NCI-H510A (cell line): ENCODE data around the gene SCP2.

Experiments used
- DNase-seq: peaks from one replicate; lab custom pipeline; 2025; lab: John Stamatoyannopoulos, UW

SCP2 gene

DNA sequence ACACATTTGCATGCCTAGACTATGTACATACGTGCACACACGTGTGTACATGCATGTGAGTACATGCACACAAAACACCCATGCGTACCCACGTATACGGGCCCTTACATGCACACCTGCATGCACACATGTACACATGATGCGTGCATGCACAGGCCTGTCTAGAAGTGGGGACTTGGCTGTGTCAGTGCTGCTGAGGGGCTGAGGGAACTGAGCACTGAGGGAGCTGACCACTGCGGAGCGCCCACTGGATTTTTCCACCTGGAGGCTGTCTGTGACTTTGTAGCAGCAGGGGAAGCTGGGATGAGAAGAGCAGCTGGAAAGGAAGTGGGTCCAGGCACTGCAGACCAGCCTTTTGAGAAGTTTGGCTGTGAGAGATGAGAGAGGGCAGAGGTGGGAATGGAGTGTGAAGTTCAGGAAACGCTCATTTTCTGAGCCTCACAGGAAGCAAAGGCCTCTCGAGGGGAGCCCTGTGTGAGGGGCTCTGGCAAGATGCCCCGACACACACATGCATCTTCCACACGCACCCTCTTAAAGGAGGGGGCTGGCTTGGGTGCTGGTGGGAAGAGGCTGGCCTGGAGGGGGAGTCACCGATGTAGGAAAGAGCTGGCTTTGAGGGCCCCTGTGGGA, 155.9 kb downstream of the SCP2 start:
- DNase-seq: no peak

DNA sequence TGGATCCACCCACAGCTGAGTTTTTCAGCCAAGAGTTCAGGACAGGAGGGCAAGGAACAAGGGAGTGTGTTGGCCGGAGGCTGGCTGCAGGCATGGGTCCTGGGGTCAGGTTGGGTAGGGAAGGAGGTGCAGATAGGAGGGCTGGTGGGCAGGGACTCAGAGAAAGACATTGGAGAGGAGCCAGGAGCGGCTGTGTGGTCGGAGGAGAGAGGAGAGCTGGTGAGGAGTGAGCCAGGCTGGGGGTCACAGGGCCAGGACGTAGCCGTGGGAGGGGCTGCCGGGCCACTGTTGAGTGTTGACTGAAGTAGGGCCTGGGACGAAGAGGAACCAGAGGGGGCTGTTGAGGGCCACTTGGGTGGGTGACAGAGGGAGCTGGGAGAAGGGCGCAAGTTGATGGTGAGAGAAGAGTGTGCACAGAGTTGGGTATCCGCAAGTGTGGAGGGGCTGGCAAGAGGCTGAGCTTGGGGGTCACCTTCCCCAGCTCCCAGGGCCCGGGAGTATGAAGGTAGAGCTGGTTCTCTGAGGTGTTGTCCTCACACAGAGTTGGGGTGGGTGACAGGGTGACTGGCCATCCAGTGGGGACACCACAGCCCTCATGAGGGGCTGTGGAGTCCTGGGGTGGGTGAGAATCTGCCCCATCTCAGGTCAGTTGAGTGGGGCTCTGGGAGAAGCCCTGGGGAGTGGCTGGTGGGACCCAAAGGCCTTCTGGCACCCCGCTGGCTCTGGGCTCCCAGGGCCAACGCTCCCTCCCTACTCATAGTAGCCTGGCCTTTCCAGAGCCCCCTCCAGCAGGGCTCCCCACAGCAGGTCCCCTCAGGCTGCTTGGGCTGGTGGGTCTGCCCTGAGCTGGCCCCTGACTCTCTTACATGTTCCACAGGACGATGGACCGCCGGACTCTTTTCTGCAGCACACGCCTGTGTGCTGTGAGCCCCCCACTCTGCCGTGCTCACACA, 156.8 kb downstream of the SCP2 start:
- DNase-seq: no peak

DNA sequence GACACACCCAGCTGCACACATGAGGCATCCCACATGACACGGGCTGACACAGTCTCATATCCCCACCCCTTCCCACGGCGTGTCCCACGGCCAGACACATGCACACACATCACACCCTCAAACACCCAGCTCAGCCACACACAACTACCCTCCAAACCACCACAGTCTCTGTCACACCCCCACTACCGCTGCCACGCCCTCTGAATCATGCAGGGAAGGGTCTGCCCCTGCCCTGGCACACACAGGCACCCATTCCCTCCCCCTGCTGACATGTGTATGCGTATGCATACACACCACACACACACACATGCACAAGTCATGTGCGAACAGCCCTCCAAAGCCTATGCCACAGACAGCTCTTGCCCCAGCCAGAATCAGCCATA, 157.5 kb downstream of the SCP2 start:
- DNase-seq: no peak

DNA sequence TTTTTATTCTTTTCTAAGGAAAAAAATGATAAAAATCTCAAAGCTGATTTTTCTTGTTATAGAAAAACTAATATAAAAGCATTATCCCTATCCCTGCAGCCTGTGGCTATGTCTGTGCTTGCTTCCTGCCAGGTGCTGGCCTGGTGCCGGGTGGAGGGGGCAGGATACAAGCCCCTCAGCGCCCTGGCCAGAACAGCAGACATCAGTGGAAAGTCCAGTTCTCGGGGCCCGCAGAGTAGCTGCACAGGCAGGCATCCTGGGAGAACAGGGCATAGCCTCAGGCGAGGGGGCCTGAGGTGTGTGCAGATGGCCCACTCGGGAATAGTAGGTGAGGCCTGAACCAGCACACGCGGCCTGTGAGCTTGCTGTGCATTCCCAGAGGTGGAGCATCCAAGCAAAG, 158.3 kb downstream of the SCP2 start:
- DNase-seq: no peak

DNA sequence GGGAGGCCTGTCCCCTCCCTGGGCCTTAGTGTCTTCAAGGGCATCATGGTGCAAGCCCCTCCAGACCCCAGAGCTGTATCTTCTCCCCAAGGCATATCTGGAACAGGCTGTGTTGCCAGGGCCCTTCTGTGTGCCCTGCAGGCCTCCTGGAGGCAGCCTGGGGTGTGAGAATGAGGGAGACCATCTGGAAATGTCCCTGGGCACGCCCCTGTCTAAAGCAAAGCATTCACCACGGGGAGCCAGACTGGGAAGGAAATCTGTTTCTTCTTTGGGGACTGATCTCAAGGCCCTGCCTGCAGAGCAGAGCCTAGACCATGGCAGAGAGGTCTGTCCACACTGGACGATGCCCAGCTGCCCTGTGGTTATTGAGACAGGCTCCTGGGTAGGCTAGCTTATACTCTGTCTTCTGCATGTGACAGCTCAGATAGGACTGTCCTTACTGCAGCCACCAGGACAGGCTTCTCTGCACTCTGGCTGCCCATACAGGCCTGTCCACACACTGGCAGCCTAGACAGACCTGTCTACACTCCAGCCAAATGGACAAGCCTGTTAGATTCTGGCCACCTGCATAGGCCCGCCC, 159.5 kb downstream of the SCP2 start:
- DNase-seq: no peak

DNA sequence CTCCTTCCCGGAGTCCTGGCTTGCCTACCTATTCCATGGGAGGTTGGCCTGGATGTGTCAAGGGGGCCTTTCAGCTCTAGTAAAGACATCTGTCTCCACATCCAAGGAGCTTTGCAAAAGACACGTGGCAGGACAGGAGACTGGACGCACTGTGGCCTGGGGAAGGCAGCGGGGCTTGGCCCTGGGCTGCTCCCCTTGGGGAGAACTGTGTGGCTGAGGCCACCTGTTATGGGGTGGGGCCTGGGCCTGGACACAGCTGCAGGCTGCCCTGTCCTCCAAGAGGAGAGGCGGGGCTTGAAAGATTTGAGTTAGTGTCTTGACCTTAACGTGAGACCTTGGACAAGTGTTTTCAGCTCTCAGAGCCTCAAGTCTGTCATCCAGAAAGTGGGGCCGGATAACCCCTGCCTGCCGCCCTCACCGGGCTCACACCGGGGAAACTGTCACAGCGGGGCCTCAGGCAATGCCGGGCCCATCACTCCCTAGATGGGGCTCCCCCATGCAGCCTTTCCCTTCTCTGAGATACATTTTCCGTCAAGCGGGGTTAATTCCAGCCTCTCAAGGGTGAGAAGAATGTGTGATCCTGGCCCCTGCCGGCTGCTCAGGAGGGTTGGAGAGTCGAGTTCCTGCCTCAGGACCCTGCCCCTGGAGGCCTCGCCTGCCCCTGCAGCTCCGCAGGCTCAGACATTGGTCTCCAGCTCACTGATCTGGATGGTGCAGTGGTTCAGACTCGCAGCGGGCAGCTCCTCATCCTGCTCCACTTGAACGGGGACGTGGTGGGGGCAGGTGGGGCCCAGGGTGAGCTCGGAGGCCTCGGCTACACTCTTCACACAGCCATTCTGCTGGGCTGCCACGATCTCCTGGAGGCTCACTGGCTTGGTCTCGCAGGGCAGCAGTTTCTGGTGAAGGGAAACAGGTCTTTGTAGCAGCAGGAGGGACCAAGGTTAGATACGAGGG, 160.5 kb downstream of the SCP2 start:
- DNase-seq: no peak

DNA sequence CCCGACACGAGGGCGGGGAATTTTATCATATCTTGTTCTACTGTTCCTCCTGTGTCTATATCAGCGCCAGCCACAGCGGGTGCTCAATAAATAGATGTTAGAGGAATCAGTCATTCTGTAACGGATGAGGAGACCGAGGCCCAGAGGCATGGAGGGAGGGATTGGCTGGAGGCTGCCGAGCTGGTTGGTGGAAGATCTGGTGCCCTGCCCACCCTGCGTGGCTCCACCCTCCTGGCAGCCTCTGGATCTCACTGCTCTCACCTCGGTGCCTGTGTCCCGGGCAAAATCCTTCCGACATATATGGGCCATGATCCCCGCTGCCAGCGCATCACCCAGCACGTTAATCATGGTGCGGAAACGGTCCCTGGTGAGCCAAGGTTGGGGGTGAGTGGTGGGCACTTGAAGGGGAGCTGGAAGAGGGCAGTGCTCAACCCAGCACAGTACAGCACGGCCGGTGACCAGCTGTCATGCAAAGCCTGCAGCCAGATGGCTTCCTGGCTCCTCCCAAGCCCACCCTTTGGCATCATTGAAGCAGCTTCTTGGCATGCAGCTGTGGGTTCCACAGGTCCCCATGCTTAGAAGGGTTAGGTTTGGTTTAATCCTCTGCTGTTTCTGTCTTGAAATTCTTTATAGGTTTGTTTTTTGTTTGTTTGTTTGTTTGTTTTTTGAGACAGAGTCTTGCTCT, 161.7 kb downstream of the SCP2 start:
- DNase-seq: no peak

DNA sequence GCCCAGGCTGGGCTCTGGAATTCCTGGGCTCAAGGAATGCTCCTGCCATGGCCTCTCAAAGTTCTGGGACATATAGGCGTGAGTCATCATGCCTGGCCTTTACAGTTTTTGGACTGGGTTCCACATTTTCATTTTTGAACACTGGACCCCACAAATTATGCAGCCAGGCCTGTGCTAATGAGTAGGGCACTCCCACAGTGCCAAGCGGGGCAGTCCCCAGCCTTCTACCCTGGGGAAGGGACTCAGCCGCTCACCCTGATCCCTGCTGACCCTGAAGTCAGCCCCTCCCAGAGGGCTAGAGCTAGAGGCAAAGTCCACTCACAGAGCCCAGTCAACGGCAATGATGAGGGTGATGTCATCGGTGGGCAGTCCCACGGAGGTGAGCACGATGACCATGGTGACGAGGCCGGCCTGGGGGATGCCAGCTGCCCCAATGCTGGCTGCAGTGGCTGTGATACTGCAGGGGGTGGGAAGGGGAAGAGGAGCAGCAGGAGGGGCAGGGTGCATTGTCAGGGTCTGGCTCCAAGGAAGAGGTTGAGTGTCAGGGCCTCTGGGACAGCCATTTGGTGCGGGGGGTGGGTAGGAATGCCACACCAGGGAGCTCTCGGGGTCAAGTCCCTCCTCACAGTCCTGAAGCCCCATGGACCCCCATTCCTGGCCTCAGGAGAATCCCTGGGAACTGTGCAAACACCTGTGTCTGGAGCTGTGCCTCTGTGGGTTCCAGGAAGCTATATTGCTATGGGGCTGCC, 162.6 kb downstream of the SCP2 start:
- no peak for DNase-seq

DNA sequence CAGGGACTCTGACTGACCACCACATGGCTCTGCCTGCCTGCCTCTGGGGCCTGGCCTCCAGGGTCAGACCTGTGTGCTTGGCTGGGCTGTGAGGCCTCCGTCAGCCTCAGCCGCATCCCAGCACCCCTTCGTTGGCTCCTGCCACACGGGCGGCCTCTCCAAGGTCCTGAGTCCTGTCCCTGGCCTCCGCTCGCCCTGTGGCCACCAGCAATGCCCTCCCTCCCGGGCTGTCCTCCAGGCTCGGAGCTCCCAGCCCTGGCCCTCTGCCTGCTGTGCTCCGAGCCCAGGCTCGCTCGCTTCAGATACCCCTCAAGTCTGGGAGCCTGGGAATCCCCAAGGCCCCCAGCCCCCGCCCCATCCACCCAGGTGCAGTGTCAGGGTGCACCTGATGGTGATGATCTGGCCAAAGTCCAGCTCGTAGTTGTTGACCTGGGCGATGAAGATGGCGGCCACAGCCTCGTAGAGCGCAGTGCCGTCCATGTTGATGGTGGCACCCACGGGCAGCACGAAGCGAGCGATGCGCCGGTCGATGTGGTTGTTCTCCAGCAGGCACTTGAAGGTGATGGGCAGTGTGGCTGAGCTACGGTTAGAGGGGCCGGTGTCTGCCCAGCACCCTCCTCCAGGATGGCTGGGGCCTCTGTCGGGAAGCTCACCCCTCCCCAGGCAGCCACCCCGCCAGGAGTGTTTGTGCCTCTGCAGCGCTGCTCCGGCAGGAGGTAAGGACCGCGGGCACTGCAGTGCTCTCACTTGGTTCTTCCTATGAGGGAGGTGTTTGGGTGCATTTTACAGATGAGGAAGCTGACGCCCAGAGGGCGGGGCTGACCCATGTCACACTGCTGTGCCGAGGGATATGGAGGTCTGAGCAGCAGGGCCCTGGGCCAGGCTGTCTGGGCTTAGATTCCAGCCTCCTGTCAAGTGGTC, 163.4 kb downstream of the SCP2 start:
- no peak for DNase-seq

DNA sequence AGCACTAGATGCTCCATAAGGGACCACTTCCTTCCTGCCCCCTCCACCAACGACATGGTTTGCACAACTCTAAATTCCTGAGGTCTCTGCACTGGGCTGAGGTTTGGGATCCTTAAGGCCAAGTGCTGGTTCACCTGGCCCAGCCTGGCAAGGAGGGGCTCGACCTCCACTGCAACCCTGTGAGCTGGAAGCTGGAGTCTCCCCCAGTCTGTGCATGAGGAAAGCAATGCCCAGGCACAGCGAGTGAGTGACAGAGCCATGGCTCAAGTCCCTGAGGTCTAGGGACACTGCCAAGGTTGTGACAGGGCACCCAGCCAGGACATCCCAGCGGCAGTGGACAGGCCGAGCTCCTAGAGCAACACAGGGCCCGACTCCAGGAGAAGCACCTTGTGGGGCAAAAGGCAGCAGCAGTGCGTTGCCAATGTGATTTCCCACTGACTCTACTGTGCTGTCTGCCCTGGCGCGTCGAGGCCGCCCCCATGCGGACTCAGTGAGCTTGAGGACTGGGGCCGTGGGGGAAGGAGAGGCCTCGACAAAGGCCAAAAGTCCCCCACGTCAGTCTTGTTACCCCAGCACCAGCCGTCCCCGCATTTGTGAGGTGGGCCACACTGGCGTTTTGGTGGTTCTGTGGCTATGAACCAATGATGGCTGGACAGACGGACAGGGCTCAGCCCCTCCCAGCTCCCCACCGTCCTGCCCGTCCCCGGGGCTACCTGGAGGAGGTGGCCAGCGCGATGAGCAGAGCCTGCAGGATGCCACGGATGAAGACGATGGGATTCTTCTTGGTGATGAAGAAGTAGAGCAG, 165.0 kb downstream of the SCP2 start:
- no peak for DNase-seq

DNA sequence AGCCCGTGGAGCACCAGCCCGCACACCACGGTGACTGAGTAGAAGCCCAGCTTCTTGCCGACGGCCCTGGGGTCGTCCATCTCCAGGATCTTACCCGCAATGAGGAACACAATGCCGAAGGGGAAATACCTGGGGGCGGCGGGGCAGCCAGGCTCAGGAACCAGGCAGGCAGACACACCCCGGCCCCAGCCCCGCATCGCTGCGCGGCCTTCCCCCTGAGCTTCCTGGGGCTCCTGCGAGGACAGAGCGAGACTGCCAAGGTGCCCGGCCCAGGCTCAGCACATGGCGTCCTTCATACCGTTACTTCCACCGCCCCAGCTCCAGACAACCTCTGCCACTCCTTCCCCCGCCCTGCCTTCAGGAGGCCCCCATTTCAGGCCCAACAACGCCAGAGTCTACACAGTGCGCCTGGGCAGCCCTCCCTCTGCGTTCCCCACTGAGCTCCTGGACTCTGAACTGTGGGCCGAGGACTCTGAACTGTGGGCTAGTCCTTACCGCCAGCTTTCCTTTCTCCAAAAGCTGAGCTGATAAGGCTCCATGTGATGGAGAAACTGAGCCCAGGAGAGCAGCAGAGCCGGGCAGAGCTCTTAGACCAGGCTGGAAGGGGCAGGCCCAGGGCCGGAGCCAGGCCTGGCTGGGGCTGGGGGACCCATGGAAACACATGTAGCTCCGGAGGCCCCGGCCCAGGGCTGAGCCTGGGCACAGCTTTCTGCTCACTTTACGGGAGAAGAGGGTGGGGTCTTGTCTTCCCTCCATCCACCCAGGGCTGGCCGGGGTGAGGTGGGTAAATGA, 165.8 kb downstream of the SCP2 start:
- DNase-seq: no peak

DNA sequence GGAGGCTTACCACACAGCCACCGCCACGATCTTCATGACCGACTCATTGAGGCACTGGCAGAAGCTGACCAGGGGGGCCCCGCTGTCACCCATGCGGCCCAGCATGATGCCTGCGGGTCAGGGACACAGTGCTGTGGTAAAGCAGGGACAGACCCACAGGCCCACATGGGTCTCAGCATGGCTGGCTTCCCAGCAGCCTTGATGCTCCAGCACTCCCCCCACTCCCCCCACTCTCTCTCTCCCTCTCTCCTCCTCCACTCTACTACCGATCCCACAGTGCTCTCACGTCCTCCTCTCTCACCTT, 166.3 kb downstream of the SCP2 start:
- no peak for DNase-seq

DNA sequence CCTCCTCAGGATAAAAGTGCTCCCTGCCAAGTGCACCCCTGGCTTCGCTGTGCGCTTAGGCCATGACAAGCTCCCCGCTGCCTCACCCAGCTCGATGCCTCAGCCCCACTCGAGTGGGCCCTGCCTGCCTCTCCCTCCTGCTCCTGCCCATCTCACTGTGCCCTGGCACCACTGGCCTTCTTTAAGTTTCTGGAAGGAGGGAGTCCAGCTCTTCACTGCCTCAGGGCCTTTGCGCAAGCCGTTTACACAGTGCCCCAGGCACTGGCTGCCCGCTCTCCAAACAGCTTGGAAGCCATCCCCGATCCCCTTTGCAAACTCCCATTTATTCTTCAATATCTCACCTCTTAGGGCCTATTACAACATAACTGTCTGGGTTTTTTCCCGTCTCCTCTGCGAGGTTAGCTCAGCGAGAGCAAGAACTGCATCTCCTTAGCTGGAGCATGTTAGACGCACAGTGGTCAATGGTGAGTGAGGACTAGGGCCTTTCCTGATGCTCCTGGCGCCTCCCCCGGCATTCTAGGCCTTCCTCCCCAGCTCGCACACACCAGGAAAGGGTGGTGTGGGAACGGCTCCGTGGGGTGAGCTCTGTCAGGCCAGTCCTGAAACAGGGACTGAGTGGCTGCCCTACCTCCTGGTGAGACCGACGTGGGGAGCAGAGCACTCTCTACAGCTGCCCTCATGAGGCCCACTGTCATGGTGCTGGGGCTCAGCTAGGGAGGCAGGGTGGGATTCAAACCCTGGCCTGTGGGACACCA, 166.9 kb downstream of the SCP2 start:
- no peak for DNase-seq

DNA sequence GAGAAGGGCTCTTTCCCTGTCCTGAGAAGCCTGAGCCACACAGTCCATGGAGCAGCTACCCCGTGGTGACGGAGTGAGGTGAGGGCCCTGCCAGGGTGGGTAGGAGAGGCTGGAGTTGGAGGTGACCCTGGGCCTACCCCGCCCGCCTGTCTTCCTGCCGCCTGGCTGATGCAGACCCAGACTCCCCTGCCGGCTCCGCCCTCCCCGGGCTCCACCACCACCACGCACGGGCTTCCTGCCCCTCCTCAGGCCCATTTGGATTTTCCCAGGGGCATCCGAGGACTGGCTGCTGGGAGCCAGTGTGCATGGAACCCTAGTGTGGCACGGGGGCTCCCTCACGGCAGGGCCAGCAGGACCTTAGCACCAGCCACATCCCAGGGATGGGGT, 167.4 kb downstream of the SCP2 start:
- DNase-seq: no peak
